Endometrium (tissue), 2 donors: ENCODE measurements around the gene MAP3K12.
"Not testable (repeated sequence)": the region's sequence is repeated elsewhere in the genome, so short reads cannot be mapped to it uniquely, and the experiment has no call there.

Experiments
- FAIRE-seq: peaks from 2 replicates; lab custom pipeline; 2012; peaks lifted over from hg19 to GRCh38; lab: Jason Lieb, UNC
- donor health status: control.
- donor health status: control.

The MAP3K12 gene

GRCh38 chr12:53489242-53489864 lies 9.9 kb downstream of the MAP3K12 start:
- FAIRE-seq: no peak

GRCh38 chr12:53486736-53487487 lies 12.3 kb downstream of the MAP3K12 start:
- no peak for FAIRE-seq

GRCh38 chr12:53485955-53486735 lies 13.1 kb downstream of the MAP3K12 start:
- FAIRE-seq: no peak

GRCh38 chr12:53484686-53485575 lies 14.3 kb downstream of the MAP3K12 start:
- no peak for FAIRE-seq

GRCh38 chr12:53483979-53484377 lies 15.3 kb downstream of the MAP3K12 start:
- FAIRE-seq: no peak

- FAIRE-seq: no peak
These were observed 15.9 kb downstream of the MAP3K12 start for GRCh38 chr12:53483225-53483978.

- FAIRE-seq: no peak
These were observed 16.6 kb downstream of the MAP3K12 start for GRCh38 chr12:53482626-53483168.

- no peak for FAIRE-seq
These were observed 17.2 kb downstream of the MAP3K12 start for GRCh38 chr12:53481939-53482586.

- FAIRE-seq: not testable (repeated sequence)
These were observed 17.8 kb downstream of the MAP3K12 start for GRCh38 chr12:53481458-53481857.

- no peak for FAIRE-seq
These were observed 18.5 kb downstream of the MAP3K12 start for GRCh38 chr12:53480491-53481442.

GRCh38 chr12:53479331-53479730 lies 19.9 kb downstream of the MAP3K12 start:
- FAIRE-seq: no peak

- no peak for FAIRE-seq
These were observed 20.4 kb downstream of the MAP3K12 start for GRCh38 chr12:53478865-53479264.

GRCh38 chr12:53476769-53477209 lies 22.5 kb downstream of the MAP3K12 start:
- no peak for FAIRE-seq

GRCh38 chr12:53474819-53475218 lies 24.4 kb downstream of the MAP3K12 start:
- no peak for FAIRE-seq

- FAIRE-seq: no peak
These were observed 25.2 kb downstream of the MAP3K12 start for GRCh38 chr12:53474077-53474476.

- FAIRE-seq: no peak
These were observed 27.1 kb downstream of the MAP3K12 start for GRCh38 chr12:53472056-53472582.

GRCh38 chr12:53468282-53468681 lies 31.0 kb downstream of the MAP3K12 start:
- FAIRE-seq: no peak

- FAIRE-seq: no peak
These were observed 31.4 kb downstream of the MAP3K12 start for GRCh38 chr12:53467880-53468279.

GRCh38 chr12:53467082-53467481 lies 32.2 kb downstream of the MAP3K12 start:
- FAIRE-seq: no peak
